A673 (cell line): ENCODE measurements around the gene ARL14. TPM values are rescaled to one million over a fixed set of nuclear protein-coding genes. Genes with fewer than 3 reads are reported as not detected.

Experiments
- BruUV-seq: library from RNA; stranded (reverse); fragments of 400-500 nt; replicated peaks from 2 replicates; lab custom pipeline; 2021; lab: Mats Ljungman, UMichigan
- CTCF ChIA-PET: fragments of 300-600 bp; sonication (Branson Sonifier 250); formaldehyde crosslinking; loops from one replicate; lab custom pipeline; 2022; ENCODE audit warnings: antibody characterized with exemption; lab: Charles Lee
- POLR2A ChIA-PET: fragments of 300-600 bp; sonication (Branson Sonifier 250); formaldehyde crosslinking; loops from one replicate; lab custom pipeline; 2022; ENCODE audit warnings: antibody characterized with exemption; ENCODE audit not compliant: low non-redundant PET; lab: Charles Lee
- DNase-seq: peaks from one replicate; pipeline ENCODE4 v3.0.0-alpha.2; 2015; ENCODE audit warnings: low spot score
- H3K27ac ChIP-seq: fragments of 200-600 bp; sonication (generic); 2 replicates; pipeline ENCODE4 v1.5.1; 2016; ENCODE audit warnings: mixed run types, low read depth, mild to moderate bottlenecking, mixed read lengths, antibody characterized with exemption, low read length; ENCODE audit not compliant: poor library complexity, severe bottlenecking
- H3K27me3 ChIP-seq: fragments of 200-600 bp; sonication (generic); replicated peaks from 2 replicates; pipeline ENCODE4 v1.6.1; 2017; ENCODE audit warnings: mixed run types, low read depth, mild to moderate bottlenecking, mixed read lengths, antibody characterized with exemption, low read length; ENCODE audit not compliant: insufficient read depth, poor library complexity
- H3K36me3 ChIP-seq: fragments of 200-600 bp; sonication (generic); 2 replicates; pipeline ENCODE4 v1.6.1; 2016; ENCODE audit warnings: mixed run types, mild to moderate bottlenecking, mixed read lengths, antibody characterized with exemption, low read length; ENCODE audit not compliant: insufficient read depth, poor library complexity, severe bottlenecking
- H3K4me1 ChIP-seq: fragments of 200-600 bp; sonication (generic); 2 replicates; pipeline ENCODE4 v1.6.1; 2017; ENCODE audit warnings: mixed run types, mild to moderate bottlenecking, mixed read lengths, antibody characterized with exemption, low read length; ENCODE audit not compliant: insufficient read depth, poor library complexity, severe bottlenecking
- H3K4me3 ChIP-seq: fragments of 200-600 bp; sonication (generic); 2 replicates; pipeline ENCODE4 v1.5.1; 2016; ENCODE audit warnings: low read depth, mixed run types, mild to moderate bottlenecking, mixed read lengths, low read length; ENCODE audit not compliant: poor library complexity, severe bottlenecking
- H3K9me3 ChIP-seq: fragments of 200-600 bp; sonication (generic); 2 replicates; pipeline ENCODE4 v1.6.1; 2016; ENCODE audit warnings: mixed run types, low read depth, mild to moderate bottlenecking, mixed read lengths, antibody characterized with exemption, low read length; ENCODE audit not compliant: poor library complexity, severe bottlenecking
- CTCF ChIP-seq: fragments of 300-800, 200-600 bp; sonication (generic); conservative IDR thresholded peaks from 2 replicates; pipeline ENCODE4 v1.5.1; 2017; ENCODE audit warnings: low read depth, mild to moderate bottlenecking, antibody characterized with exemption, low read length, moderate library complexity, mixed read lengths
- EZH2 ChIP-seq: fragments of 200-600 bp; sonication (generic); IDR thresholded peaks from 2 replicates; pipeline ENCODE4 v1.6.1; 2017; ENCODE audit warnings: borderline replicate concordance, low read depth, mild to moderate bottlenecking, mixed read lengths, antibody characterized with exemption, low read length; ENCODE audit not compliant: poor library complexity, severe bottlenecking
- intact Hi-C: fragments of 100-400 bp; cut with micrococcal nuclease; formaldehyde crosslinking; loops from one replicate; pipeline ENCODE4 v1.10.0; 2022; ENCODE audit not compliant: unreplicated experiment
- total RNA-seq: library from RNA; stranded (reverse); gene quantifications from 2 replicates; pipeline ENCODE4 v1.2.3, GENCODE V29; 2021

The ARL14 gene
- total RNA-seq, 1 experiment from 2014 or later, result not detected

GRCh38 chr3:160725338-160725737 lies 48.4 kb downstream of the ARL14 start:
- H3K9me3 ChIP-seq, result no peaks in the 10 kb centered on the region
- no peaks in the 10 kb centered on the region for H3K36me3 ChIP-seq
- no peak for DNase-seq
- TF ChIP-seq EZH2 (no peak), CTCF (no peak)
- CTCF ChIA-PET, result no interaction called here
- no peak overlapping the region for H3K27ac ChIP-seq
- no peaks in the 10 kb centered on the region for H3K4me1 ChIP-seq
- no peak overlapping the region for H3K4me3 ChIP-seq
- no peaks in the 10 kb centered on the region for H3K27me3 ChIP-seq
- POLR2A ChIA-PET, result no interaction called here
- BruUV-seq, result no TSS peak
- intact Hi-C loops, result no loop called here

Other genes with a start within 250 kb of the ARL14 start
- 12.8 and 15.3 TPM in 2 replicates for gene TRIM59, start 227.4 kb upstream of the ARL14 start, total RNA-seq
- gene KPNA4, start 111.6 kb upstream of the ARL14 start, total RNA-seq, result 85.7 and 88.5 TPM in 2 replicates
- gene PPM1L, start 79.1 kb downstream of the ARL14 start, total RNA-seq, result 10.6 and 12.7 TPM in 2 replicates